K562 (cell line): ENCODE results near the gene SLC5A3.

Source experiments
- BACH1 ChIP-seq: fragments of 200-800 bp; sonication (Bioruptor generic); IDR thresholded peaks from 2 replicates; pipeline ENCODE4 v1.6.1; 2016; ENCODE audit warnings: missing genetic modification characterization, missing compliant biosample characterization
- CTCF ChIP-seq, 3 experiments: IDR thresholded peaks in 2 of 3; conservative IDR thresholded peaks in 1 of 3; 2 replicates each; pipeline ENCODE4 v1.5.1; 2011 to 2012; ENCODE audit warnings: low read length in 3 of 3, mild to moderate bottlenecking in 3 of 3, control low read depth in 2 of 3, improper control_type of control experiment in 1 of 3, inconsistent platforms in 1 of 3, low read depth in 1 of 3, mixed read lengths in 1 of 3, moderate library complexity in 1 of 3; ENCODE audit not compliant: insufficient read depth in 2 of 3
- HDGF ChIP-seq: fragments of 450-650 bp; IDR thresholded peaks from 2 replicates; pipeline ENCODE4 v1.6.1; 2016
- NFRKB ChIP-seq: fragments of 450-650 bp; IDR thresholded peaks from 2 replicates; pipeline ENCODE4 v1.6.1; 2016; ENCODE audit warnings: low read depth
- NR0B1 ChIP-seq: fragments of 450-650 bp; IDR thresholded peaks from one replicate; pipeline ENCODE4 v1.6.1; 2018; ENCODE audit warnings: mild to moderate bottlenecking, moderate library complexity; ENCODE audit not compliant: partially characterized antibody
- SPI1 ChIP-seq: IDR thresholded peaks from 2 replicates; pipeline ENCODE4 v1.6.1; 2011; ENCODE audit warnings: low read depth, low read length, control low read depth, borderline replicate concordance
- ZBTB49 ChIP-seq: sonication (generic); formaldehyde crosslinking; IDR thresholded peaks from 2 replicates; pipeline ENCODE4 v1.8.0; 2022; ENCODE audit warnings: missing genetic modification reagents, mild to moderate bottlenecking, borderline replicate concordance
- ZNF384 ChIP-seq: IDR thresholded peaks from 2 replicates; pipeline ENCODE4 v1.6.1; 2012; ENCODE audit warnings: low read depth, low read length, improper control_type of control experiment
- ZNF583 ChIP-seq: fragments of 250-450 bp; sonication (Bioruptor Pico); IDR thresholded peaks from 2 replicates; pipeline ENCODE4 v1.4.0; 2020
- ZNF75A ChIP-seq: fragments of 450-650 bp; formaldehyde crosslinking; IDR thresholded peaks from 2 replicates; pipeline ENCODE4 v1.4.0; 2020; ENCODE audit warnings: mild to moderate bottlenecking

GRCh38 chr21:34082769-34083168, 9.4 kb downstream of the SLC5A3 start:
- no peak for TF ChIP-seq SPI1
- no peak for TF ChIP-seq ZNF384
- TF ChIP-seq NR0B1, result no peak
- TF ChIP-seq ZNF75A (CRISPR knock-in tag), result no peak
- TF ChIP-seq CTCF (IDR thresholded peaks at IDR 0.05 in 2 of 3, conservative IDR thresholded peaks at IDR 0.05 in 1 of 3; ENCODE audit: insufficient read depth in 2 of 3, low read depth in 1 of 3, low read length in 3 of 3), result no peak
- no peak for TF ChIP-seq ZNF583 (CRISPR knock-in tag)
- TF ChIP-seq BACH1 (tag), result no peak
- TF ChIP-seq HDGF, result no peak
- TF ChIP-seq NFRKB, result no peak
- no peak for TF ChIP-seq ZBTB49 (CRISPR knock-in tag)
